Measurements from ENCODE around the gene SST. TPM values are rescaled to one million over a fixed set of nuclear protein-coding genes. Genes with fewer than 3 reads are reported as not detected.

The SST gene
- total and polyA plus RNA-seq, 10 of the 15 experiments (the other 5 are each of a cell fraction or from before 2014, with no cell fraction given): 0.35 to 0.38 TPM; not detected in 8

- no peak for TF ChIP-seq SREBF2 (IDR thresholded peaks at IDR 0.05; ENCODE audit: low read length)
- no peak for TF ChIP-seq HSF1 (IDR thresholded peaks at IDR 0.05; ENCODE audit: low read depth, low read length)
- TF ChIP-seq, protein P1, sequence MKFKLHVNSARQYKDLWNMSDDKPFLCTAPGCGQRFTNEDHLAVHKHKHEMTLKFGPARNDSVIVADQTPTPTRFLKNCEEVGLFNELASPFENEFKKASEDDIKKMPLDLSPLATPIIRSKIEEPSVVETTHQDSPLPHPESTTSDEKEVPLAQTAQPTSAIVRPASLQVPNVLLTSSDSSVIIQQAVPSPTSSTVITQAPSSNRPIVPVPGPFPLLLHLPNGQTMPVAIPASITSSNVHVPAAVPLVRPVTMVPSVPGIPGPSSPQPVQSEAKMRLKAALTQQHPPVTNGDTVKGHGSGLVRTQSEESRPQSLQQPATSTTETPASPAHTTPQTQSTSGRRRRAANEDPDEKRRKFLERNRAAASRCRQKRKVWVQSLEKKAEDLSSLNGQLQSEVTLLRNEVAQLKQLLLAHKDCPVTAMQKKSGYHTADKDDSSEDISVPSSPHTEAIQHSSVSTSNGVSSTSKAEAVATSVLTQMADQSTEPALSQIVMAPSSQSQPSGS (IDR thresholded peaks at IDR 0.05; ENCODE audit: low read length): no peak
- TF ChIP-seq ZNF274 (IDR thresholded peaks at IDR 0.05; ENCODE audit: insufficient read depth, insufficient read length): no peak
- TF ChIP-seq FOXK2 (IDR thresholded peaks at IDR 0.05): no peak
- no peak for TF ChIP-seq BACH1 (IDR thresholded peaks at IDR 0.05; ENCODE audit: borderline replicate concordance)
- no peak for TF ChIP-seq ZBTB40 (IDR thresholded peaks at IDR 0.05; ENCODE audit: borderline replicate concordance)
- no peak for TF ChIP-seq TCF7 (IDR thresholded peaks at IDR 0.05; ENCODE audit: borderline replicate concordance)
- peak; percentile 60 for TF ChIP-seq JUNB (IDR thresholded peaks at IDR 0.05)
- no peak for TF ChIP-seq STAT3 (IDR thresholded peaks at IDR 0.05; ENCODE audit: low read depth, low read length)
- TF ChIP-seq TARDBP (IDR thresholded peaks at IDR 0.05; ENCODE audit: borderline replicate concordance): no peak
- no peak for TF ChIP-seq ZNF622 (IDR thresholded peaks at IDR 0.05)
- no peak for TF ChIP-seq CBX5 (IDR thresholded peaks at IDR 0.05; ENCODE audit: low read depth)
- TF ChIP-seq ZBTB4 (CRISPR knock-in tag; IDR thresholded peaks at IDR 0.05): no peak
These were observed 22.0 kb downstream of the SST start (continued) for GRCh38 chr3:187648177-187648576.

Data from GM12878 (cell line).